OCI-LY1 (cell line): ENCODE data around the gene TRAPPC4.

Experiments
- CTCF ChIP-seq: fragments of 200-600 bp; sonication (generic), shearing (Covaris generic); IDR thresholded peaks from 2 replicates; pipeline ENCODE4 v1.5.1; 2017; ENCODE audit warnings: mild to moderate bottlenecking, antibody characterized with exemption, low read length, moderate library complexity, mixed read lengths
- EZH2 ChIP-seq: fragments of 200-600 bp; sonication (generic), shearing (Covaris generic); IDR thresholded peaks from 2 replicates; pipeline ENCODE4 v1.8.0; 2017; ENCODE audit warnings: borderline replicate concordance, mixed run types, mild to moderate bottlenecking, antibody characterized with exemption, low read length, moderate library complexity, mixed read lengths

DNA sequence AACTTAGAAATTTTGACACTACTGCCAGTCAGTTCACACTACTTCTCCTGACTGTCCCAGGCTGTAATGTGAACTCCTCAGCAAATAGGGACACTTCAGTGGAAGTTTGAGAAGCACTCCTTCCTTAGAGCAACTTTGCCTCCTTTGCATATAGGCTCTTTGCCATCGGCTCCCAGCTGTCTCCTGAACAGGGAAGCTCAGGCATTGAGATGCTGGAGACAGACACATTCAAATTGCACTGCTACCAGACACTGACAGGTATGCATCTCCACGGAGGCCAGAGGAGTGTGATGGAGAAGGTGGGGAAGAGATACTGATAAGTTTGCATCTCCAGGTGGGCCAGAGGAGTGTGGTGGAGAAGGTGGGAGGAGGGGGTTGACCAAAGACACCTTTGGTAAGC, 1.4 kb downstream of the TRAPPC4 start:
- TF ChIP-seq CTCF (no peak), EZH2 (no peak)
